ENCODE results near the gene AUTS2.

Gene AUTS2

GRCh38 chr7:70044525-70044924 lies 446.2 kb downstream of the AUTS2 start:
- TF ChIP-seq, protein P1, sequence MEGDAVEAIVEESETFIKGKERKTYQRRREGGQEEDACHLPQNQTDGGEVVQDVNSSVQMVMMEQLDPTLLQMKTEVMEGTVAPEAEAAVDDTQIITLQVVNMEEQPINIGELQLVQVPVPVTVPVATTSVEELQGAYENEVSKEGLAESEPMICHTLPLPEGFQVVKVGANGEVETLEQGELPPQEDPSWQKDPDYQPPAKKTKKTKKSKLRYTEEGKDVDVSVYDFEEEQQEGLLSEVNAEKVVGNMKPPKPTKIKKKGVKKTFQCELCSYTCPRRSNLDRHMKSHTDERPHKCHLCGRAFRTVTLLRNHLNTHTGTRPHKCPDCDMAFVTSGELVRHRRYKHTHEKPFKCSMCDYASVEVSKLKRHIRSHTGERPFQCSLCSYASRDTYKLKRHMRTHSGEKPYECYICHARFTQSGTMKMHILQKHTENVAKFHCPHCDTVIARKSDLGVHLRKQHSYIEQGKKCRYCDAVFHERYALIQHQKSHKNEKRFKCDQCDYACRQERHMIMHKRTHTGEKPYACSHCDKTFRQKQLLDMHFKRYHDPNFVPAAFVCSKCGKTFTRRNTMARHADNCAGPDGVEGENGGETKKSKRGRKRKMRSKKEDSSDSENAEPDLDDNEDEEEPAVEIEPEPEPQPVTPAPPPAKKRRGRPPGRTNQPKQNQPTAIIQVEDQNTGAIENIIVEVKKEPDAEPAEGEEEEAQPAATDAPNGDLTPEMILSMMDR (IDR thresholded peaks at IDR 0.05; ENCODE audit: poor library complexity, severe bottlenecking), result no peak
- Histone ChIP-seq H3K9me3 (ENCODE audit: severe bottlenecking) (no peaks in the 10 kb centered on the region), H3K27me3 (ENCODE audit: insufficient read depth, poor library complexity, severe bottlenecking) (no peaks in the 10 kb centered on the region), H3K27ac (ENCODE audit: poor library complexity, severe bottlenecking) (no peak overlapping the region), H3K4me3 (ENCODE audit: severe bottlenecking) (no peak overlapping the region), H3K4me1 (ENCODE audit: insufficient read depth, poor library complexity, severe bottlenecking) (no peaks in the 10 kb centered on the region), H3K36me3 (ENCODE audit: low read depth) (no peaks in the 10 kb centered on the region)
- DNase-seq (ENCODE audit: low spot score), result no peak
- no peak for ATAC-seq (ENCODE audit: low read depth)

DNA sequence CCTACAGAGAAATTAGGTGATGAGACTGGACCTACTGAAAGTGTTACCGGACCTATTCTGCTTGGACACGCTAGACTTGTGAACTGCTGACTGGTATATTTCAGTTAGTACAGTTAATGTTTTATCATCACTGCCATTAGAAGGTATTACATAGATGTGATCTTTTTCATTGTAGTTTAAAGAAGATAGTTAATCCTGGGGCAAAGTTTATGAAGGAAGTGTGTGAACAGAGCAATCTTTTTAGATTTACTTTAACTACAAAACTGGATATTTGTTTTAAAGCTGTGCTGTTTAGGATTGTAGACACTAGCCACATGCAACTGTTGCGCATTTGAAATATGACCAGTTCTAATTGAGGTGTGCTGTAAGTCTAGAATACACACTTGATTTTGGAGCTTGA lies 446.7 kb downstream of the AUTS2 start:
- Histone ChIP-seq H3K27me3 (ENCODE audit: insufficient read depth, poor library complexity, severe bottlenecking) (no peaks in the 10 kb centered on the region), H3K27ac (ENCODE audit: poor library complexity, severe bottlenecking) (no peak overlapping the region), H3K4me3 (ENCODE audit: severe bottlenecking) (no peak overlapping the region), H3K4me1 (ENCODE audit: insufficient read depth, poor library complexity, severe bottlenecking) (no peaks in the 10 kb centered on the region), H3K36me3 (ENCODE audit: low read depth) (no peaks in the 10 kb centered on the region), H3K9me3 (ENCODE audit: severe bottlenecking) (no peaks in the 10 kb centered on the region)
- TF ChIP-seq, protein P1 (IDR thresholded peaks at IDR 0.05; ENCODE audit: poor library complexity, severe bottlenecking), result no peak
- ATAC-seq (ENCODE audit: low read depth) (no peak), DNase-seq (ENCODE audit: low spot score) (no peak)

- DNase-seq (ENCODE audit: low spot score), result no peak
- TF ChIP-seq, protein P1 (IDR thresholded peaks at IDR 0.05; ENCODE audit: poor library complexity, severe bottlenecking), result no peak
- no peak for ATAC-seq (ENCODE audit: low read depth)
- Histone ChIP-seq H3K4me1 (ENCODE audit: insufficient read depth, poor library complexity, severe bottlenecking) (no peaks in the 10 kb centered on the region), H3K36me3 (ENCODE audit: low read depth) (no peaks in the 10 kb centered on the region), H3K27me3 (ENCODE audit: insufficient read depth, poor library complexity, severe bottlenecking) (no peaks in the 10 kb centered on the region), H3K27ac (ENCODE audit: poor library complexity, severe bottlenecking) (no peak overlapping the region), H3K9me3 (ENCODE audit: severe bottlenecking) (no peaks in the 10 kb centered on the region), H3K4me3 (ENCODE audit: severe bottlenecking) (no peak overlapping the region)
These were observed 449.1 kb downstream of the AUTS2 start for GRCh38 chr7:70047384-70047783.

DNA sequence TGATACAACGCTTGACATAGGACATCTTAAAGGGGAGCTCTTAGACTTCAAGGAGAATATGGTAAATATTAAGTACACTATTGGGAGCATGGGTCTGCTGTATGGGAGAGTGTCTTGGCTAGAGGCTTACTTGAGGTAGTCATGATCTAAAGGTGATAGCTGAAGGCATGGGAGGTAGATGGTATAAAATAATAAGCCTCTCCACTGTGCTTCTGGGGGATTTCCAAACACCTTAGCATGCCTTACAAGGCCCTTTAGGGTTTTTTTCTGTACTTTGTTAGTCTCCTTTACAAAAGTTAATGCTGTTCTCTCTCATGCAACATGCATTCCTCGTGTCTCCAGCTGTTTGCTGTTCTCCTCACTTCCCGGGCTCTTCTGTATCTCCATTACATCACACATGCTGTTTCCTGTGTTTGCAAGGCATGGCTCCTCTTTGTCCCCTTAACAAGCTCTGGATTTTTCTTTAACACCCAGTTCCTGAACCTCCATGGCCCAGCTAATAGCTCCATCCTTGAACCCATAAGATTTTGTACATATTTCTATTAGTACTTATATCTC lies 449.7 kb downstream of the AUTS2 start:
- no peak for ATAC-seq (ENCODE audit: low read depth)
- DNase-seq (ENCODE audit: low spot score), result no peak
- Histone ChIP-seq H3K9me3 (ENCODE audit: severe bottlenecking) (no peaks in the 10 kb centered on the region), H3K27ac (ENCODE audit: poor library complexity, severe bottlenecking) (no peak overlapping the region), H3K36me3 (ENCODE audit: low read depth) (no peaks in the 10 kb centered on the region), H3K4me1 (ENCODE audit: insufficient read depth, poor library complexity, severe bottlenecking) (no peaks in the 10 kb centered on the region), H3K27me3 (ENCODE audit: insufficient read depth, poor library complexity, severe bottlenecking) (no peaks in the 10 kb centered on the region), H3K4me3 (ENCODE audit: severe bottlenecking) (no peak overlapping the region)
- TF ChIP-seq, protein P1 (IDR thresholded peaks at IDR 0.05; ENCODE audit: poor library complexity, severe bottlenecking), result no peak

DNA sequence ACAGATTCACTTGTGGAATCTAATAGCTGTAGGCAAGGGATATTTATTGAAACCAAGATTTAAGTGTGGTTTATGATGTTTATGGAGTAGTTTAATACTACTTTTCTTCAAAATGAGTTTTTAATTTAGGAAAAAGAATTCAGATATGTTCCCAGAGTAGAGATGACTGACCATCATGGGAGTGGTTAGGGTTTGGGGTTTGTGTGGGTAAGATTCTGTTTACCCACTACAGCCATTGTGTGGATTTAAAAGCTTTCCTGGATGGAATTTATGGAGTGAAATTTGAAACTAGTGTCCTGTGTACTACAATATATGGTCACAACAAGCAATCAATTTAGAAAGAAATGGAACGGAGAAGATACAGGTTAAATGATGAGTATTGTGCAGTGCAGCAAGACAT lies 453.5 kb downstream of the AUTS2 start:
- TF ChIP-seq, protein P1 (IDR thresholded peaks at IDR 0.05; ENCODE audit: poor library complexity, severe bottlenecking), result no peak
- ATAC-seq (ENCODE audit: low read depth) (no peak), DNase-seq (ENCODE audit: low spot score) (no peak)
- Histone ChIP-seq H3K27me3 (ENCODE audit: insufficient read depth, poor library complexity, severe bottlenecking) (no peaks in the 10 kb centered on the region), H3K4me1 (ENCODE audit: insufficient read depth, poor library complexity, severe bottlenecking) (no peaks in the 10 kb centered on the region), H3K4me3 (ENCODE audit: severe bottlenecking) (no peak overlapping the region), H3K27ac (ENCODE audit: poor library complexity, severe bottlenecking) (no peak overlapping the region), H3K36me3 (ENCODE audit: low read depth) (no peaks in the 10 kb centered on the region), H3K9me3 (ENCODE audit: severe bottlenecking) (no peaks in the 10 kb centered on the region)
